GM19324 (cell line): ENCODE data around the gene COX15.
A peak's percentile ranks its signal among the peaks of the same experiment; 100 is the strongest.
"Not testable (repeated sequence)": the region's sequence is repeated elsewhere in the genome, so short reads cannot be mapped to it uniquely, and the experiment has no call there.

Source experiments
- ATAC-seq: cut with Tn5 transposase; IDR thresholded peaks from one replicate; pipeline ENCODE4 v1.9.1; 2021; ENCODE audit warnings: mild to moderate bottlenecking, moderate library complexity; ENCODE audit not compliant: unreplicated experiment, low FRiP score

The COX15 gene

GRCh38 chr10:99742254-99742653, 10.3 kb upstream of the COX15 start:
- ATAC-seq: no peak

GRCh38 chr10:99740933-99741559, 9.1 kb upstream of the COX15 start:
- ATAC-seq: no peak

- ATAC-seq: no peak
Observed at GRCh38 chr10:99740260-99740659, 8.3 kb upstream of the COX15 start.

- ATAC-seq: not testable (repeated sequence)
Observed at GRCh38 chr10:99734111-99734510, 2.2 kb upstream of the COX15 start.

GRCh38 chr10:99733366-99733765, 1.4 kb upstream of the COX15 start:
- ATAC-seq: no peak

- no peak for ATAC-seq
Observed at GRCh38 chr10:99731306-99732032, 458 bp downstream of the COX15 start.

GRCh38 chr10:99730026-99730425, 1.9 kb downstream of the COX15 start:
- no peak for ATAC-seq

- no peak for ATAC-seq
Observed at GRCh38 chr10:99720387-99720786, 11.5 kb downstream of the COX15 start.

- no peak for ATAC-seq
Observed at GRCh38 chr10:99714446-99714845, 17.5 kb downstream of the COX15 start.

- ATAC-seq: no peak
Observed at GRCh38 chr10:99711129-99711719, 20.7 kb downstream of the COX15 start.

- no peak for ATAC-seq
Observed at GRCh38 chr10:99709480-99710229, 22.3 kb downstream of the COX15 start.

- ATAC-seq: no peak
Observed at GRCh38 chr10:99708428-99709012, 23.4 kb downstream of the COX15 start.

- no peak for ATAC-seq
Observed at GRCh38 chr10:99700649-99701048, 31.3 kb downstream of the COX15 start.

GRCh38 chr10:99698504-99699080, 33.3 kb downstream of the COX15 start:
- ATAC-seq: no peak

GRCh38 chr10:99695761-99696160, 36.2 kb downstream of the COX15 start:
- ATAC-seq: no peak

GRCh38 chr10:99693933-99694583, 37.9 kb downstream of the COX15 start:
- ATAC-seq: no peak

- ATAC-seq: no peak
Observed at GRCh38 chr10:99689461-99689860, 42.5 kb downstream of the COX15 start.

- ATAC-seq: peak; percentile 71
Observed at GRCh38 chr10:99685597-99685967, 46.3 kb downstream of the COX15 start.

- no peak for ATAC-seq
Observed at GRCh38 chr10:99682752-99683151, 49.2 kb downstream of the COX15 start.
